Measurements from ENCODE around the gene UFC1.
"Not testable (repeated sequence)": the region's sequence is repeated elsewhere in the genome, so short reads cannot be mapped to it uniquely, and the experiment has no call there.

UFC1 gene

DNA sequence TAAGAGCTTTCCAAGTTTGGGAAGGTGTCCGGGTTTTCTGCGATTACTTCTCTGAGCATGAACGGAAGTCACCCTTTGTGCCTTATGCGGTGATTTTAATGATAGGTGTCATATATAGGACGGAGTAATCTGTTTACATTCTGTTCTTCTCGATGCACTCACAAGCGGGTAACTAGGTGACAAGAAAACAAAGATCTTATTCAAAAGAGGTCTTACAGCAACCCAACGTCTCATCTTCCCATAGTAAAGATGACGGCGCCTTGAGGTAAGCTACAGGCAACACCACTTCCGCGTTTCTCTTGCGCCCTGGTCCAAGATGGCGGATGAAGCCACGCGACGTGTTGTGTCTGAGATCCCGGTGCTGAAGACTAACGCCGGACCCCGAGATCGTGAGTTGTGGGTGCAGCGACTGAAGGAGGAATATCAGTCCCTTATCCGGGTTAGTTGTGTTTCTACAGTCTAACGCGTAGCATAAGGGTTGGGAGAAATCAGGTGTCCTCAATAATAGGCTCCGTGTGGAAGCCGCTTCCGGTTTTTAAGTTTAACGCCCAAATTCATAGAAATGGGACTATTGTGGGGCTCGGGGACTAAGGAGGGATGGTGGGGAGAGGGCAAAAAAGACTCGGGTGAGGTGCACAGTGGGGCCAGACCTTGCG lies at the start of gene UFC1:
Gene UFC1 (plus strand): TSS at position 297 of the 656 bp plus-strand sequence. CDS start 20 bp downstream, at position 317.
- DNase-seq: peak; percentile 76 to 82

DNA sequence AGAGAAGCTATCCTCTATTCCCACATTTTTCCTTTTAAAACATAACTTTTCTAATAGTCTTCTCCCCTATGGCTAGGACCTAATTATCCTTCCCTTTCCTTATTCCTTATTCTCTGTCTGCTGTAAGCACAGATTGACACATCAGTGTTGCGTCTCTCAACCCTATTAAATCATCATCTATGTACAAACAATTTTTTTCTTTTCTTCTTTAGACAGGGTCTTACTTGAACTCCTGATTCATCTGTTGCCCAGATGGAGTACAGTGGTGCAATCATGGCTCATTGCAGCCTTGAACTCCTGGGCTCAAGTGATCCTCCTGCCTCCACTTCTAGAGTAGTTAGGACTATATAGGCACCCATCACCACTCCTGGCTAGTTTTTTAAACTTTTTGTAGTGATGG lies 47.3 kb upstream of the UFC1 start:
- DNase-seq: no peak

- DNase-seq: no peak
These were observed 42.7 kb upstream of the UFC1 start for GRCh38 chr1:161111117-161111516.

DNA sequence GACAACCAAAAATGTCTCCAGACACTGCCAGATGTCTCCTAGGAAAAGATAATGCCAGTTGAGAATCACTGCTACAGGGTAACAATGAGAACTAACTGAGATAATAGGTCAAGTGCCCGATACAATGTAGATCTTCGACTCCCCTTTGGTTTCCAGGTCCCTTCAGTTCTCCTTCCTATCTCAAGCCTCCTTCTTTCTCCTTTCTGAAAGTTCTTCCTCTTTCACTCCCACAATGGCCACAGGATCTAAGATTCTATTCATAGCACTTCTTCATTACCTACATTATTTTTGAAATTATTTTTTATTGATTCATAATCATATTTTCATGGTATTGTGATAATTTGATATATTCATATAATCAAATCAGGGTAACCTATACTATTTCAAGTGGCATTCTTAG lies 42.3 kb upstream of the UFC1 start:
- no peak for DNase-seq

DNA sequence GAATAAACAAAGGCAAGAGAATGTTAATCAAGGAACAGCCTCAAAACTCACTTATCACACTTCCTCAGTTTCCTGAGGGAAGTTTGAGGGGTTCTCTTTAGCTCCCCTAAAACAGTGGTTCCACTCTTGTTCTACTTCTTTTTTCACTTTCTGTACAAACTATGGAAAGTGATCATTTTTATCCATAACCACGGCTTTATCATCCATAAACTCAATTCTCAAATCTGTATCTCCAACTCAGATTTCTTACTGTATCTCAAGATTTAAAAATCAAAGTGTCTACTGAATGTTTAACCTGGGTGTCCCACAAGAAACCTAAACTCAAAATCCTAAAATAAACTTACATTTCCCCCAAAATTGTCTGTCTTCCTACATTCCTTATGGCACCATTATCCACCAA lies 39.9 kb upstream of the UFC1 start:
- DNase-seq: no peak

DNA sequence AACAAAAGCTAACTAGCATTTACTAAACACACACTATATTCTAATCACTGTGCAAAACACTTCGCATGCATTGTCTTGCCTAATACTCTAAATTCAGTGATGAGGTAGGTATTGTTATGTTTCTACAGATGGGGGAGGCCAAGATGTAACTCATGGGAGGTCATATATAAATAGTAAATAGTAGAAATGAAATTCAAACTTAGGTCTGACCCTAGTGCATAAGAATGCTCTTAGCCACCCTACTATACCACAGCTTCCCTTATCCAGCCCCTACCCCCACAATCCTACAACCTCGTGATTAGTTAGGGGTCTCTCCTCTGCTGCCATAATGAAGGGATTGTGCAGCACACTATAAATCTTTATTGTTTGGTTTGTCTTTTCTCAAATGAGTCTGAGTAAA lies 39.2 kb upstream of the UFC1 start:
- no peak for DNase-seq

DNA sequence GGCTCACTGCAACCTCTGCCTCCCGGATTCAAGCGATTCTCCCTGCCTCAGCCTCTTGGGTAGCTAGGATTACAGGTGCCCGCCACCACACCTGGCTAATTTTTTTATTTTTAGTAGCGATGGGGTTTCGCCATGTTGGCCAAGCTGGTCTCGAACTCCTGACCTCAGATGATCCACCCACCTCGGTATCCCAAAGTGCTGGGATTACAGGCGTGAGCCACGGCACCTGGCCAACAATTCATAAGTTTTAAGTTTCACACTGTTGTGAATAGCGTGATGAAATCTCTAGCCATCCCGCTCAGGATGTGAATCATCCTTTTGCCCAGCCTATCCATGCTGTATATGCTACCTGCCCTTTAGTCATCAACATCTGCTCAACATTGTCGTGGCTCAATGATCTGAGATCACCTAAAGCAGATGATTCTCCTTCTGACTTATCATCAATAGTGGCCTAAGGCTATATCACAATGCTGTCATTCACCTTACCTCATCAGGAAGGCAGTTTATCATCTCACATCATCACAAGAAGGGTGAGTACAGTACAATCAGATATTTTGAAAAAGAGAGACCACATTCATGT lies 38.6 kb upstream of the UFC1 start:
- DNase-seq: peak in 1 of 2 experiments; percentile 51

DNA sequence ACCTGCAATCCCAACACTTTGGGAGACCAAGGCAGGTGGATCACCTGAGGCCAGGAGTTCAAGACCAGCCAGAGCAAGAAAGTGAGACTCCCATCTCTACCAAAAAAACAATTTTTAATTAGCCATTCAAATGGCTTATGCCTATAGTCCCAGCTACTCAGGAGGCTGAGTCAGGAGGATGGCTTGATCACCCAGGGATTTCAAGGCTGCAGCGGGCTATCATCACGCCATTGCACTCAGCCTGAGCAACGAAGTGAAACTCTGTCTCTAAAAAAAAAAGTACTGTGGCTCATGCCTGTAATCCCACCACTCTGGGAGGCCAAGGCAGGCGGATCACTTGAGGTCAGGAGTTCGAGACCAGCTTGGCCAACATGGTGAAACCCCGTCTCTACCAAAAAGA lies 37.8 kb upstream of the UFC1 start:
- not testable (repeated sequence) for DNase-seq

- peak; percentile 86 to 89 for DNase-seq
These were observed 35.8 kb upstream of the UFC1 start, which contains the start of the genes NIT1 and PFDN2 for GRCh38 chr1:161117759-161118581. Gene NIT1 (plus strand): TSS chr1:161118105. CDS start chr1:161118177, 72 bp downstream. Gene PFDN2 (minus strand): TSS chr1:161118037. CDS start chr1:161118026, 11 bp downstream.

- peak; percentile 65 to 78 for DNase-seq
These were observed 34.5 kb upstream of the UFC1 start for GRCh38 chr1:161119092-161119903.

DNA sequence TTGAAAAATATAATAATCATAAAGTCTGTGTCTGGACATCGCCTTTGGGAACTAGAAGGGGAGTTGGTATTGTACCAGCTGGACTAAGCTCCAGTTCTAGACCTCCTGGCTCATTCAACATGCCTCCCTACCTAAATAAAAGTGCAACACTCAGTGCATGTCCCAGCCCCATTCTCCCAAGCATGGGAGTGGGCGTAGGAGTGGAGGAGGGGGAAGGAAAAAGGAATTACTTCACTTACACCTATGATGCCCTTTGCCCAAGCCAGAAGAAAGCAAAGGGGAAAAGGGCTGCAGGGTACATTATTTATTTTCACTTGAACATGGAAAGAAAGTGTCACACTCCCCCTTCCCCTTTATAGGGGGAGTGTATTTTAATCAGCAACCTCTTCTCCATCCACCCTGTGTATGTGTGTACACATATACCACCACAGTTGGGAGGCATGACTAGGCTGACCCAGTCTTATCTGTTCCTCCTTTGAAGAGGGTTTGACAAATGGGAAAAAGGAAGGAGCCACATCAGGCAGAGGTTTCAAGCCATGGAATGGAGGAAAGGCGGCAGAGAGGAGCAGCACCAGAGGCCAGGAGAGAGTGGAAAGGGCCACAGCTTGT lies 32.6 kb upstream of the UFC1 start:
- DNase-seq: no peak

DNA sequence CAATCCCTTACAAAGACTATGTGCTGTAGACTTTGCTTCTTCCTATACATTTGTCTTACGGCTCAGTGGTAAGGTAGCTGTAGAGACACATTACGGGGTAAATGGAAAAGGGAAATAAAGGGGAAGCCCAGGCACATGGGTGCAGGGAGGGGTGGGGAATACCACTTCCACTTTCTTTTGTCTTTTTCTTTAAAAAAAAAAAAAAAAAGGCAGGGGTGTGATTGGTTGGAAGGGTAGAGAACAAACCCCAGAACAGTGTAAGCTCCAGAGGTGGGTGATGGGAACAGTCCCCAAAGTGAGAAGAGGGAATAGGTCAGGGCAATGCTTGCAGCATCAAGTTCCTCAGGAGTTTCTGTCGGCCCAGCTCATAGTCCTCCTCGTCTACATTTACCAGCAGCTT lies 31.9 kb upstream of the UFC1 start:
- DNase-seq: no peak

DNA sequence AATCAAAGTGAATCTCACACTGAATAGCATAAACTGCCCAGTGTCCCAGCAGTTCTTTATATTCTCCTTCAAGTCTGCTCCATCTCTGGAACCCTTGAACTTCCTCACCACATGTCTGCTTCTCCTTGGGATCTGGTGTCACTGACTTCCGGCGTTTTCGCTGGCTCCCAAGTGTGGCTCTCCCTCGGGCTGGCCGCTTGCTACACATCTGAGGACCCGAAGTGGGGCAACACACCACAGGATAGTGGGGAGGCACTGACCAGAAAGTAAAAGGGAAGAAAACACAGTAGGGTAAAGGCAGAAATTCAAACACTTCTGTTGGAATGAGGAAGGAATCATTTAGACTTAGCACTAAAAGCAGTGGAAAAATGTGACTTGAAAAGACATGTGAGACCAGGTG lies 30.8 kb upstream of the UFC1 start:
- DNase-seq: no peak

DNA sequence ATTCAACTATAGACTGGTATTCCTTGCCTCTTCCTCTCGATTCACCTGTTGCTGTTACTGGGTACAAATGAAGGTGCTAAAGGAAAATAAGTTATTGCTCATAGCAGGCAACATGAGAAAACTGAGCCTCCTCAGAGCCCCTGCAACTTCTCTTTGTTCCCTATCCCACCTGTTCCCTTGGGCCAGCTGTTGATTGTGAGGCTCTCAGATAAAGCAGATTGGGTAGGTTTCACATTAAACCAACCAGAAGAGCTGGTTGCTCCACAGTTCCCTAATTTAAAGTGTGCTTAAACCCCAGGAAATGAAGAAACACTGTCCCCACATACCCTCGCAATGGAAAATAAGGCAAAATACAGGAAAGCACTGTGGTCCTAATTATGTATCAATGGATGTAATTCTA lies 26.1 kb upstream of the UFC1 start:
- no peak for DNase-seq

- DNase-seq: no peak
These were observed 25.0 kb upstream of the UFC1 start for GRCh38 chr1:161128591-161129420.

GRCh38 chr1:161130266-161130665 lies 23.5 kb upstream of the UFC1 start:
- DNase-seq: no peak

GRCh38 chr1:161131523-161132409 lies 22.0 kb upstream of the UFC1 start:
- peak in 1 of 2 experiments; percentile 28 for DNase-seq

DNA sequence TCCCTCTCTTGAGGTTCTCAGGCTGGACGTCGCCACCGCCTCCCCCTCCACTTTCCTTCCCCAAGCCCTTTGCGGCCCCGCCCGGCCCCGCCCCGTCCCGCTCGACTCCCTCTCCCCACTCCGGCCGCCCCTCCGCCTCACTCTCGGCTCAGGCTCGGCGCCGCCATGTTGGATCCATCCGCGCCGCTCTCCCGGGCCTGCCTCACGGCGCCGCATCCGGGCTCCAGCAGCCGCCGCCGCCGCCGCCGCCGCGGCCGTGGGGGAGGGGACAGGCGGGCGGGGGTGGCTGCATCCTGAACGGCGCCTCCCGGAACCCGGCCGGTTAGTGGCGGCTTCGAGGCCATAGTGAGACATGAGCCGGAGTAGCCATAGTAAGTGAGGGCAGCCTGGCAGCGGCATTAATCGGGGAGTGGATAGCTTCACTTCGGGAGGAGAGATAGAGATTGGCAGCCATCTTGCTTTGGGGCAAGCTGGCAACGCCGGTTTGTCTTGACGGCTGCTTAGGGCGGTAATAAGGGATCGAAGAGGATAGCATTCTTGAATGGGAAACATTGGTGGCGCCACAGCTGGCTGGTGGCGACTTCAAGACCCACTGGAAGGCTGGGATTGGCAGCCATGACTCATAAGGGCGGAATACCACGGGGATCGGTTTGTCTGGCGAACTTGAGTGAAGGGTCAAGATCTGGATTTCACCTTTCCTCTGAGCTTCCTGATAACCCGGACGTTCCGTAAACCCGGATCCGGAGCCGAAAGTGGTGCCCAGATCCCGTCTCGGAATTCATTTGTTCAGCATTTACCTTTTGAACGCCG lies 21.2 kb upstream of the UFC1 start, which contains the start of gene DEDD:
Gene DEDD (minus strand): TSS at position 258 of the 810 bp plus-strand sequence. CDS start 8,205 bp downstream, outside the sequence.
- DNase-seq: peak; percentile 88 to 92

DNA sequence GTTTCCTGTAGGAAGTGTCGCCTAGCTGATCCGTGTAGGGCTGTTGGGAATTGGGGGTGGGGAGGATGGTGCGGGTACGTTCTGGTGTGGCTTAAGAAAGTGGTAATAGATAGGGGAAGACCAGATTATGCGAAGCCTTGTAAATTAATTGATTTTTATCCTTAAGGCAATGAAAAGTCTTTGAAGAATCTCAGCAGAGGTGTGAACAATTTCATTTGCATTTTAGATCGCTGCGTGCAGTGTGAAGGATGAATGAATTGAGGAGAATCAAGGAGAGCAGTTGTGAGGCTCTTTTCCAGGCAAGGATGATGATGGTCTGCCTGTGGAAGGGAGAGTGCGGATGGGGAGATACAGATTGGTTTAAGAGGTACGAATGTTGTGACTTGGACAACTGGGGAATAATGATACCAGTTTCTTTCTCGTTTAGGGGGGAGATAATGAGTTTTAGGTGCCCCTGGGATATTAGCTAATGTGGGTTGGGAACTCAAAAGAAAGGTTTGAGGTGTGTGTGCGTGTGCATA lies 20.5 kb upstream of the UFC1 start:
- no peak for DNase-seq
